Smooth muscle cell (in vitro differentiated cells): ENCODE data around the gene BTBD9. TPM values are rescaled to one million over a fixed set of nuclear protein-coding genes. Genes with fewer than 3 reads are reported as not detected.

Experiments used
- DNase-seq: peaks from one replicate; lab custom pipeline; 2025; ENCODE audit not compliant: unreplicated experiment; lab: John Stamatoyannopoulos, UW
- H2AFZ ChIP-seq: fragments of 200-600 bp; sonication (generic); 2 replicates; pipeline ENCODE4 v1.6.0; 2016; ENCODE audit warnings: antibody characterized with exemption, low read depth, mild to moderate bottlenecking
- H3F3A ChIP-seq: fragments of 200-600 bp; sonication (generic); 2 replicates; pipeline ENCODE4 v1.6.0; 2017; ENCODE audit warnings: antibody characterized with exemption, low read depth
- H3K27ac ChIP-seq: fragments of 200-600 bp; sonication (generic); 2 replicates; pipeline ENCODE4 v1.5.1; 2016; ENCODE audit warnings: low read depth, mild to moderate bottlenecking
- H3K27me3 ChIP-seq: fragments of 200-600 bp; sonication (generic); 2 replicates; pipeline ENCODE4 v1.6.1; 2016; ENCODE audit warnings: low read depth, mild to moderate bottlenecking
- H3K36me3 ChIP-seq: fragments of 200-600 bp; sonication (generic); 2 replicates; pipeline ENCODE4 v1.5.1; 2016; ENCODE audit warnings: low read depth
- H3K4me1 ChIP-seq: fragments of 200-600 bp; sonication (generic); 2 replicates; pipeline ENCODE4 v1.5.1; 2016; ENCODE audit warnings: low read depth
- H3K4me2 ChIP-seq: fragments of 200-600 bp; sonication (generic); 2 replicates; pipeline ENCODE4 v1.6.0; 2016; ENCODE audit warnings: mild to moderate bottlenecking
- H3K4me3 ChIP-seq: fragments of 200-600 bp; sonication (generic); 2 replicates; pipeline ENCODE4 v1.5.1; 2016; ENCODE audit warnings: mild to moderate bottlenecking
- H3K79me2 ChIP-seq: fragments of 200-600 bp; sonication (generic); 2 replicates; pipeline ENCODE4 v1.6.0; 2016; ENCODE audit warnings: low read depth, mild to moderate bottlenecking
- H3K9ac ChIP-seq: fragments of 200-600 bp; sonication (generic); 2 replicates; pipeline ENCODE4 v1.6.0; 2016; ENCODE audit warnings: low read depth
- H3K9me3 ChIP-seq: fragments of 200-600 bp; sonication (generic); replicated peaks from 2 replicates; pipeline ENCODE4 v1.5.1; 2016; ENCODE audit warnings: low read depth
- H4K20me1 ChIP-seq: fragments of 200-600 bp; sonication (generic); 2 replicates; pipeline ENCODE4 v1.6.0; 2016; ENCODE audit warnings: low read depth
- CTCF ChIP-seq: fragments of 200-600 bp; sonication (generic); IDR thresholded peaks from 2 replicates; pipeline ENCODE4 v1.5.1; 2017; ENCODE audit warnings: borderline replicate concordance, mild to moderate bottlenecking, antibody characterized with exemption; ENCODE audit not compliant: insufficient read depth, poor library complexity, severe bottlenecking
- WGBS: methylation state at CpG from one replicate; pipeline ENCODE4 v1.1.7; 2016; ENCODE audit warnings: low lambda C conversion rate; 5-methylcytosine and 5-hydroxymethylcytosine counted together
- polyA plus RNA-seq: library from polyadenylated mRNA; unstranded; fragments of >200 nt; fragmentation: Nextera tagmentation; extraction: Ambion mirVana; gene quantifications from 2 replicates; pipeline ENCODE4 v1.2.1, GENCODE V29; 2016
- total RNA-seq: library from RNA; depleted of rRNA; stranded (reverse); fragments of >200 nt; gene quantifications from 2 replicates; pipeline ENCODE4 v1.2.3, GENCODE V29; 2014

BTBD9 gene
- total and polyA plus RNA-seq, 2 experiments from 2014 or later = 5.6 to 12.5 TPM

- WGBS = 83% methylated on average over 9 of the region's 9 CpGs
- Histone ChIP-seq H3K9me3 (no peaks in the 10 kb centered on the region), H3K9ac (no peak overlapping the region), H3K27me3 (no peaks in the 10 kb centered on the region), H3K36me3 (no peaks in the 10 kb centered on the region), H2AFZ (no peak overlapping the region), H3K4me3 (no peak overlapping the region), H3K79me2 (no peaks in the 10 kb centered on the region), H4K20me1 (no peaks in the 10 kb centered on the region), H3K4me2 (no peak overlapping the region), H3K27ac (no peak overlapping the region), H3K4me1 (peaks cover 12% of the 10 kb centered on the region), H3F3A (no peaks in the 10 kb centered on the region)
- DNase-seq = no peak
- no peak for TF ChIP-seq CTCF
Measured at GRCh38 chr6:38391626-38392579, 247.8 kb downstream of the BTBD9 start.

DNA sequence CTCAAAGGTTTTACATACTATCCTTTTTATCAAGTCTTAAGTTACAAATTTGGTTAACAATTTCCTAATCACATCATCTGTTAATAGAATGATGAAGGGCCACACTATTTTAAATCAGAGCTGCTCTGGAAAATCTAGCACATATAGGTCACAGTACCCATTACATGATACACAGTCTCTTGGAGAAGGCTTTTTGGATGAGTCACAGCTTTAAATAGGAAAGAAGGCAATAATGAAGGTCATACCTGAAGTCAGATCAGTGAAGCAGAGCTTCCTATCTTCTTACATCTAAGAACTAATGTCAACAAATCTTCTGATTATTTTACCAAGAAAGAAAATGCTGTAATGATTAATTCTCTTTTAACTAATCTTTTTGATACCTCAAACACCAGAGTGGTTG is 248.5 kb downstream of the BTBD9 start:
- Histone ChIP-seq H3K79me2 (no peaks in the 10 kb centered on the region), H4K20me1 (no peaks in the 10 kb centered on the region), H3K9me3 (no peaks in the 10 kb centered on the region), H2AFZ (no peak overlapping the region), H3K4me3 (no peak overlapping the region), H3K27ac (no peak overlapping the region), H3K4me1 (peaks cover 12% of the 10 kb centered on the region), H3K9ac (no peak overlapping the region), H3K4me2 (no peak overlapping the region), H3K36me3 (no peaks in the 10 kb centered on the region), H3F3A (no peaks in the 10 kb centered on the region), H3K27me3 (no peaks in the 10 kb centered on the region)
- TF ChIP-seq CTCF = no peak
- no peak for DNase-seq

DNA sequence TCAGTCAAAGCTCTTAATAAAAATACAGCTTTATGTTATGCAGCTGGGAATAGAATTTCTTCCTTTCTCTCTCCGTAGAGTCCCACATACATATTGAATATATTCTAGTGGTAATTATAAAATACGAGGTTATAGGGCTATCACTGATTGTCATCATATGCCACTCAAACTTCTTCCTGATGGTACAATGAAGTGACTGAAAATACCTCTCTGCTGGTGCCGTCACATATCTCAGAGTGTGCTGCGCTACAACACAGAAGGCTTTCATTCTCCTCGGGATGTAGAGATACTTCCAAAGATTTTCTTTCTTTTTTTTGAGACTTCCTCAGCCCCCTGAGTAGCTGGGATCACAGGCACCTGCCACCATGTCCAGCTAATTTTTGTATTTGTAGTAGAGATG is 249.9 kb downstream of the BTBD9 start:
- H3K27me3 ChIP-seq = no peaks in the 10 kb centered on the region
- H3K27ac ChIP-seq = no peak overlapping the region
- no peak for TF ChIP-seq CTCF
- no peak overlapping the region for H3K4me3 ChIP-seq
- no peak overlapping the region for H2AFZ ChIP-seq
- DNase-seq = no peak
- H3K4me1 ChIP-seq = peaks cover 12% of the 10 kb centered on the region
- 96% methylated on average over 5 of the region's 5 CpGs for WGBS
- no peak overlapping the region for H3K4me2 ChIP-seq
- no peaks in the 10 kb centered on the region for H4K20me1 ChIP-seq
- H3K36me3 ChIP-seq = no peaks in the 10 kb centered on the region
- no peaks in the 10 kb centered on the region for H3K79me2 ChIP-seq
- H3F3A ChIP-seq = no peaks in the 10 kb centered on the region
- H3K9me3 ChIP-seq = no peaks in the 10 kb centered on the region
- no peak overlapping the region for H3K9ac ChIP-seq

DNA sequence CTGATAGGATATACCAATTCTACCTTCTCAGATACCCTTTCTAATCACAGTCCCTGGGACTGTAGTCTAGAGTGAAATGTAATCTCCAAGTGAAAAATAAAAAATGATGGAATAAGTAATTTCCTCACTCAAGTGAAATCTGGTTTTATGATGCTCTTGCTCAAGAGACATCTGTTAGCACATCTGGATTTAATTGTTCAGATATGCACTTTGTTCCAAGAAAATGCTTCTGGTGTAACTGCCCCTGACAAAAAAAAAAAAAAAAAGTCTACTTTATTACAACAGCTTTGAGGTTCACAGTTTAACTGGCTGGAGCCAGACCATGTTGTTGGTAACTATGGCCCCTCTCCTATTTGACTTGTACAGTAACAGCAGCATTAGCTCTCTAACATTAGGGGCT is 251.8 kb downstream of the BTBD9 start:
- Histone ChIP-seq H3K4me1 (peaks cover 12% of the 10 kb centered on the region), H3K27me3 (no peaks in the 10 kb centered on the region), H3K36me3 (no peaks in the 10 kb centered on the region), H3K27ac (peak overlapping the region; percentile 2), H3K79me2 (no peaks in the 10 kb centered on the region), H3K4me3 (no peak overlapping the region), H3K9ac (no peak overlapping the region), H3F3A (no peaks in the 10 kb centered on the region), H4K20me1 (no peaks in the 10 kb centered on the region), H2AFZ (no peak overlapping the region), H3K4me2 (peak overlapping the region; percentile 4), H3K9me3 (no peaks in the 10 kb centered on the region)
- no peak for TF ChIP-seq CTCF
- DNase-seq = no peak
